Activated CD4-positive, alpha-beta T cell treated with anti-CD3 and anti-CD28 coated beads for 4 hours (primary cell): ENCODE data around the gene TFCP2.

Source experiments
- DNase-seq, 2 donors: peaks; one replicate each; pipeline ENCODE4 v3.0.0-alpha.2; 2020

TFCP2 gene

DNA sequence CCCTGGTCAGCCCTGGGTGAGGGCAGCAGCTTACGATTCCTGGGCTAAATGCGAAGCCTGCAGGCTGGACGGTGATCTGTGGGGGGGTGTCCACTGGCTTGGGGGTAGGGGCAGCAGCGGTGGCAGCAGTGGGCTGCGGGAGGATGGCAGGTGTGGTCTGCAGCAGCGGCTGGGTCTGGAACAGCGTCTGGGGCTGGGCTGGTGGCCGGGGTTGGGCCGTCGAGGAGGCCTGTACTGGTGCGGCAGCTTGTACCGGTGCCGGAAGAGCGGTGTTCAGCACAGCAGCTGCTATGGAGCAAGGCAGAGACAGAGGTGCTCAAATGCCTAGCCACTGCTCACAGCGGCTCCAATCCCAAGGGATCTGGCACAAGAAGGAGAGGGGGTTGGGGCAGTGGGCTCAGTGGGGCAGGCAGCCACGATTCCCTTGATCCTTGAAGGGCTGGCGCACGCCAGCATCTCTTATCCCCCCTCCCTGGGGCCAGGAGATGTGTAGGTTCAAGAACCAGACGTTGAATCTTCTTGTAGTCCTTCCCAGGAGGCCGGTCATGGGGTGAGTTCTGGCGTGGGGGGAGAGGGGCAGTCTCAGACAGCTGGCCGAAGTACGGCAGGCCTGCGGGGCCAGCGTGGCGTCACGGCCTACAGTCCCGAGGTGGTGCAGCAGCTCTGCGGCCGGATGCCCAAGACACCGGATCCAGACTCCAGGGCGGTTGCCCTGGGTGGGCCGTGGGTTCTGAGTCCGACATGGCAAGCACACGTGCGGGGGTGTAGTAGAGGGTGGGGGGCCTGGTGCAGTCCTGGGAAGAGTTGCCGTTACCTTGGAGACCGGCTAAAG, 25.0 kb upstream of the TFCP2 start:
- DNase-seq = no peak

DNA sequence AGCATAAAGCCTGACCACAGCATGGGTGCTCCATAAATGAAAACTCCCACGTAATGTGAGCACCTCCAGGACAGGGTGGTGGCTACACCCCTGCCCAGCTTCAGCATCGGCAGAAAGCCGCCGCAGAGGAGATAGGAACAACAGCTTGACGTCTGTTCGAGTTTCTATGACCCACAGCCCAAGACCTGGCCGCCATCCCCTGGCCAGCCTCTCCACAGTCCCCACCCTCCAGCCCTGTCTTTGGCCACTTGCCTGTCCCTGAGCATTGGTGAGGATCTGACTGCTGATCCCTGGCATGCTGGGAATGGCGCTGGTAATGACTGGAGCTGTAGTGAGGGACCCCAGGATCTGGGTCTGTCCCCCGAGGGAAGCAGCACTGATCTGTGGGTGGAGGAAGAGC, 23.6 kb upstream of the TFCP2 start:
- DNase-seq = no peak

DNA sequence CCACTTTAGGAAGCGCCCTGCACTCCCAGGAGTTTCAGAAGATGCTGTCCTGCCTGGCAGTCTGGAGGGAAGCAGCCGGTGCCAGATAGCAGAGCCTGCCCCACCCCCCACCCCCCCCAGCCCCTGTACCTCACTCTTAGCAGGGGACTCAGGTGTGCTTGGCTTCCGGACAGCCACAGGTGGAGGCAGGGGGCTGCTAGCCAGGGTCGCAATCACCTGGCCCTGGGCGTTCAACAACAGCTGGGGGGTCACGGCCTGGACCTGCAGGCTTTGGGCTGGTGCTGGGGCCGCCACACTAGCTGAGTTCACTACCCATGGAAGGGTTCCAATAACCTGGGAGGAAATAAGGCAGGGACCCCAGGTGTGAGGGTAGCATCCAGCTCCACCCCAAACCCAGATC, 22.9 kb upstream of the TFCP2 start:
- no peak for DNase-seq

DNA sequence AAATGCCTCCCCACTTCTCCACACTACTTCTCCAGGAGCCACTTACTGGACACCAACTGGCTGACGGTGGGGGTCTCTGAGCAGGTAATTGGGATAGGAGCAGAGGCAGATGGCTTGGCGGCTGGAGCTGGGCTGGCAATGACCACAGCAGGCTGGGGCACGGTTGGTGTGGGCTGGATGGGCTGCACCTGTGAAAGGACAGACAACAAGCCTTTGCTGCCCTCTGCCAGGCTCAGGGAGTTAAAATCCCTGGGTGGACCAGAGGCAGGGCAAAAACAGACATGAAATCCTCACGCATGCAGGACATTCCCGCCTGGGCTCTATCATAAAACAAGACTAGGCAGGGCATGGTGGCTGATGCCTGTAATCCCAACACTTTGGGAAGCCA, 19.3 kb upstream of the TFCP2 start:
- DNase-seq = no peak

DNA sequence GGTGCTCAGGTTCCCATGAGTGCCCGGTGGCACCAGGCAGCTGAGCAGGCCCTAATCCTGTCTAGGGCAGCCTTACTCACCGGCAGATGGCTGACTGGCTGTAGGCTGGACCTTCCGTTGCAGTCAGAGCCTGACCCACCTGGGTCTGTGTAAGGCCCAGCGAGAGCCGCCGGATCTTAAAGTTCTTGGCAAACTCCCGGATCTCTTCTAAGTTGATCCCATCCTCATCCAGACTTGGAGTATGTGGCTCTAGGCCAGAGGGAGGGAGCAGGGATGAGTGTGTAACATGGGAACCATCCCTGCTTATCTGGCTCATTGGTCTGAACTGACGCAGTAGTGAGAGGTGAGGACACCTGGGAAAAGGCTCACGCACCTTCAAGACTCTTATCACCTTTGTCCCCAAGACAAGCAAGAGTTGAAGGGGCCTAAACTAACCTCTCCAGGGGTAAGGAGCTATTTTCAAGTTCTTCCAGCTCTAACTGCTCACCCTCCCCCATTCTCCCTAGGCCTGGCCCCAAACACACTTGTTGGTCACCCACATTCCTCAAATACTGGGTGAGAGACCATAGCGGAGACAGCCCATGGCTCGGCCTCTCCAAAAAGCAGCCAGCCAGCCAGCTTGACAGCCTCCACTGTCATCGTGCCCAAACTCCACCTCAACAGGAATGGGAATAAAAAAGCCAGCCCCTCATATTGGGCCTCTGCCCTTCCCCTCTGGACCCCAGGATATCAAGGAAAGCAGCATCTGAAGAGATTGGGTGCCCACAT, 18.8 kb upstream of the TFCP2 start:
- no peak for DNase-seq

DNA sequence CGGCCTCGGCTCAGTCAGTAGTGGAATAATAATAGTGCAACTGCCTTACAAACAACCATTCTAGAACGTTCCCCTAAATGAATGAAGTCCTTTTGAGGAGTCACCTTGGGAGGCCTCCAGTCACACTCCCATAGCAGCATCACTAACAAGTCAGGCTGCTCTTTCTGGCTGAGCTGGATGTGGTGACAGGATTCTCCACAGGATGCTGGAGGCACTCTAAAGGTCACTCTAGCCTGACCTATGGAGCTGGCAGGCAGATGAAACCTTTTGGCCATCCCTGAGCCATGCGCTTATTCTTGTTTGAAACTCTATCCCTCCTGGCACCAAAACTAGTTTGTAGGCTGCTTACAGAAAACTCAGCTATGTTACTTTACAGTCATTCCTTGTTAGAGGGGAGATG, 17.9 kb upstream of the TFCP2 start:
- DNase-seq = no peak

DNA sequence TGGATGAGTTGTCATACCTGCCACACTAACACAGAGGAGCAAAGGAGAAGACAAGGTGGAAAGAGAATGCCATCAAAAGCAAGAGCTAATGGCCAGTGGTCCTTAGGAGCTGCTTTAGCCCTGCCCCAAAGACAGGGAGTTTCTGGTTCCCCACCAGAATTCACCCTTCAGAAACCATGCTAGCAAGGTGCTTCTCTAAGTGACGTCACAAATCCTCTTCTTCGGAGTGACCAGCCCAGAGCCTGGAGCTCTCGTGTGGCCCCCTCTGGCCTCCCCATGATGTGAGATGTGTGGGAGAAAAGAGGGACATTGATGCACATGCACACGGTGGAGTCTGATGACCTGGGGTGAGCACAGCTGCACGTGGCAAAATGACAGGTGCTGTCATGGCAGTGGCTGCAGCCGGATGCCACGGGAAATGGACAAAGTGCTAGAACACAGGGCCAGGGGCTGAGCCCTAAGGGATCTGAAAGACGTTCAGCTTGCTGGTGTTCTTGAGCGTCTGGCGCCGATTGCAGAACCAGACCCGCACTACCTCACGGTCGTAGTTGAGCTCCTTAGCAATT, 16.9 kb upstream of the TFCP2 start:
- DNase-seq = no peak

DNA sequence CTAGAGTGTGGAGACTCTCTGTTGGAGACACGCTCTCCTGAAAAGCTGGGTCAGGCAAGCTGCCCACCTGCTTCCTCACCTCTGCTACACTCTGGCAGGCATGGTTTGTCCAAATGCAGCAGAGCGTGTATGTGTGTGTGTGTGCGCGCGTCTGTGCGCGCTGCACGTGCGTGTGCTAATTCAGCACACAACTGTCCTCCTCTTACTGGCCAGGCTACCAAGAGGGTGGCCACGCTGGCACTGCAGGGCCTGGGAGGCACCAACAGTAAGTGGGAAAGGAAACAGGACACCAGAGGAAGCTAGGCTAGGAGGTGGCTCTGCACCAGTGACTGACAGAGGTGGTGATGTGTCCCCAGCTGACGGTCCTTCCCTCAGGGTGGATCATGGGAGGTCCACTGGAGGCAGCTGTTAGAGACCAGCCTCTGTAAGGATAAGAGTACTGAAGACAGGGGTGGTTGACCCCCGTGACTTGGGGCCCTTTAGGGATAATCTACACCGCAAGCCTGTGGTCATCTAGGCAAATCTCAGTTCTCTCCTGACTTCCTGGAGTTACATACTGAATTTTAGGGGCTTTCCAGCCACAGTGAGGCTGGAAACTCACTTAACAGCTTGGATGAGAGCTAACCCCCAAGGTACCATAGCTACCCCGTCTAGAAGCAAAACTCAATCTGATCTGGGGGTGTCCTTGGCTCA, 15.6 kb upstream of the TFCP2 start:
- DNase-seq = no peak

DNA sequence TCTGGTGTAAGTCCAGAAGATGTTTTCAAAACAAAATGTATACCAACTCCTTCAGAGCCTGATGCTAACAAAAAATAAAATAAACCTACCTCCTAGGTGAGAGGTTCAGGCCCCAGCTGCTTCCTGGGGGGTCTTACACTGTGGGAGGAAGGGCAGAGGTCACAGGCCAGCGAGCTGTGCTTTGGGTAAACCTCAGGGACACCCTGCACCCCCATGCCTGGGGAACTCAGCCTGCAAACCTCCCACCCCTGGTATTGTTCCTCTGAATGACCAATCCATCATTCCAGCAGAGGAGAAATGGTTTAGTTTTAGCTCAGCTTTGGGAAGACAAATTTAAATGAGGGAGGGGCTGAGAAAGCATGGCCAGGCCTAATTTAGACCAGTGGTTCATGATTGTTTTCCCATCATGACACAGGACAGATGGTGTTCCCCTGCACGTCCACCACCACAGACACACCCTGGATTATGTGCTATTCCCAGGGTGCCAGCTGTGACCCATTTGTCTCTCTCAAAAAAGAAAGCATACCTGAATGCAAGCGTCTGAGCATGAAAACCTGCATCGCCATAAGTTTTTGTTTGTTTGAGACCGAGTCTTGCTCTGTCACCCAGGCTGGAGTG, 14.5 kb upstream of the TFCP2 start:
- DNase-seq = no peak

DNA sequence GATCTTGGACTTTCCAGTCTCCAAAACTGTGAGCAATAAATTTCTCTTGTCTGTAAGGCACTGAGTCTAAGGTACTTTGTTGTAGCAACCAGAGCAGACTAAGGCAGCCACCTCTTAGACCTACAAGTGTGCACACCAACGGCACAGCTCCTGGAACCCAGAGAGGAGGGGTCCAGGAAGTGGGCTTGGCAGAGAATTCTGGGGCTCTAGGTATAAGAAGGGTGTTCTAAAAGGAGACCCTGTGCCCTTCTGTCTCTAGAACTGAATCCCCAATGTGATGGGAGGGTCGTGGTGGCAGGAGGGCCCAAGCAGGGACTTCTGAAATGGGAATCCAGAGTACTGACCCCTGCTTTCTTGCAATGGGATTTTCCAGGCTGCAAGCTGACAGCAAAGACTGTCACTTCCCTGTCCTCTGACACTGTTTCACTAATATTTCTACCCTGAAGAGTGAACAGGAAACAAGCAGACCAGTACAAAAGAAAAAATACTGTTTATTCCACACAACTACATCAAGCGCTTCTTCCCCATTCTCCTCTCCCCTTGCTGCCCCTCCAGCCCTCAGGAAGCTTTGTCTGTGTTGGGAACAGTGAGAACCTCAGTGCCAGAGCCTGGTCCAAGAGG, 13.6 kb upstream of the TFCP2 start:
- DNase-seq = no peak

DNA sequence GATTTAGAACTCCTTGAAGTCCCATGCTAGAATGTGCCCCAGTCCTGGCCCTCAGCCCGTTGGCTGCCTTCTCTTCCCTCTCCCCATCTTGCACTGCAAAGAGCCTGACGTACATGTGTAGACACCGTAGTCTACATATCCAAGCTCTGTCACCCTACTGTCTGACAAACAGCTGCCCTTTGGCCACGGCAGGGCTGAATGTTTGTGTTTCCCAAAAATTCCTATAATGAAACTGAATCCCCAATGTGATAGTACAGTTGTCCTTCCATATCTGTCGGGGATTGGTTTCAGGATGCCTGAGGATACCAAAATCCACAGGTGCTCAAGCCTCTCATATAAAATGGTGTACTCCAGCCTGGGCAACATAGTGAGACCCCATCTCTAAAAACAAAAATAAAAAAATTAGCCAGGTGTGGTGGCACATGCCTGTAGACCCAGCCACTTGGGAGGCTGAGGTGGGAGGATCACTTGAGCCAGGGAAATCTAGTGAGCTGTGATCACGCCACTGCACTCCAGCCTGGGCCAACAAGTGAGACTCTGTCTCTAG, 12.3 kb upstream of the TFCP2 start:
- no peak for DNase-seq

DNA sequence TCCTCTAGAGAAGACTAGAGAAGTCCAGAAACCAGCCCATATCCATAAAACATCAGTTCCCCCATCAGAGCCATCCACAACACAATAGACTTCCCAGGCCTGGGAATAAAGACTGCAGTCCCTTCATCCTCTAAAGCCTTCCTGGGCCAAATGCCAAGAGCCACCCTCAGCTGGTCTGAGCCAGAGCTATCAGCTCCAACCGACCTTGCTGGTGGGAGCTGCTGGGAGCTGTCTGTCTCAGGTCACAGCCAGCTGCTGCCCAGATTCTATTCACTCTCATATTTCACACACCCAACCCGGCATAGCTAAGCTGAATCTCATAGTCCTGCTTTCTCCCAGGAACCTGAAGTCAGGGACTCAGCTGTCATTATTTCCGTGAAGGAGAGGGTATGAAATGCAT, 10.9 kb upstream of the TFCP2 start:
- no peak for DNase-seq

DNA sequence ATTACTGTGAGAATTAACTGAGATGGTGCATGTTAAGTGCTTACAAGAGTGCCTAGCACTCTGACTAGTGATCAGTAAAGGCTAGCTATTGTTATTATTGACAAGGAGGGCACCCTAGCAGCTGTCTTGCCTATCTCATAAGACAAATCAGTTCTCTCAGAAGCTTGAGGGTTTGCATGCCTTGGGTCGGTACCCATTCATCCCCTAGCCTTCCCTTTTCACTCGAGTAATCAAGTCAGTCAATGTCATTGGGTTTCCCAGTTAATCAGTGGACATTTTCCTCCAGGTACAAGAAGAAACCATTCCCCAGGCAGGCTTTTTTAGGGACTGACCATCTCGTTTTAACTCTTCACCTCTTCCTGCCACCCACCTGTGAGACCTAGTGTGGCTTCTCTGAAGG, 10.4 kb upstream of the TFCP2 start:
- DNase-seq = no peak

DNA sequence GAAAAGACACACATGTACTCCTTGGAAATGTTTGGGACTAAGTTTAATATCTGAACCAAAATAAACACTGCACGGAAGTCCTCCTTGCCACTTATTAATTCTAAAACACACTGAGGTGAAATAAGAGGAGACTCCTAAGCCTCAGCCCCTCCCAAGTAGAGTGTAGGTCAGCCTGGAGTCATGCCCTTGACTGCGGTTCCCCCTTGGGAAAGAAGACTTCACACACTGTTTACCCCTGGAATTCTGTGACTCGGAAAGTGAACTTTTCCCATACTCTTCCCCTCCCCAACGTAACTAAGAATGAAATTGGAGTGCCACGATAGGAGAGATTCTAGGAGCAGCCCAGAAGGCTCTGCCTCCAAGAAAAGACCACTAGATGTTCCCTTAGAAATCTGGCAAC, 8.6 kb upstream of the TFCP2 start:
- DNase-seq = no peak

DNA sequence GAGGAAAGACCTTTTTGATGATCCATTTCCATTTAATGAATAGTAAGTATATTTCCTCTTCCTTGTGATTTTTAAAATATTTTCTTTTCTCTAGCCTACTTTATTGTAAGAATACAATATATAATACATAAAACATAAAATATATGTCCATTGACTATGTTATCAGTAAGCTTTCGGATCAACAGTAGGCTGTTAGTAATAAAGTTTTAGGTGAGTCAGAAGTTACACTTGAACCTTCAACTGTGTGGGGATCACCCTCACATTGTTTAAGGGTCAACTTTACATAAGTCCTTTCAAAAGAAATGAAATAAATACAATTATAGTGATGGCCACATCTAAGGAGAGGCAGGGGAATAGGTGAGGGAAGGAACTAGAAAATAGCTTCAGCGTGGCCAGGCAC, 5.0 kb upstream of the TFCP2 start:
- DNase-seq = no peak

DNA sequence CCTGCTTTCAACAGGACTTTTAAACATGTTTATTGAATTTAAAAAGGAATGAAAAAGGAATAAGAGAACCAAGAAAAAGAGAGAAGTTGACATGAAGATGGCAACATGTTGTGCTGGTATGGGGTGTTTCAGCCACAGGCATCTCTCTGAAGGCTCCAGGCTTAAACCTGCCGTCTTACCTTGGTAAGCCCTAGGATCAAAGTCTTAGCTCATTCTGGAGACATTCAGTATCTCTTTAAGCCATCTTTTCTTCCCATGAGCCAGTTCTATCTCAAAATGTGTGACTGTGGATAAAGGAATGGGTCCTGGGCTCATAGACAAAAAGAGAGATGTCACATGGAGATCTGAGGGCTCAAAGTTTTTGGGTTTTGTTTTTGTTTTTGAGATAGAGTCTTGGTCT, 1.6 kb upstream of the TFCP2 start:
- no peak for DNase-seq

DNA sequence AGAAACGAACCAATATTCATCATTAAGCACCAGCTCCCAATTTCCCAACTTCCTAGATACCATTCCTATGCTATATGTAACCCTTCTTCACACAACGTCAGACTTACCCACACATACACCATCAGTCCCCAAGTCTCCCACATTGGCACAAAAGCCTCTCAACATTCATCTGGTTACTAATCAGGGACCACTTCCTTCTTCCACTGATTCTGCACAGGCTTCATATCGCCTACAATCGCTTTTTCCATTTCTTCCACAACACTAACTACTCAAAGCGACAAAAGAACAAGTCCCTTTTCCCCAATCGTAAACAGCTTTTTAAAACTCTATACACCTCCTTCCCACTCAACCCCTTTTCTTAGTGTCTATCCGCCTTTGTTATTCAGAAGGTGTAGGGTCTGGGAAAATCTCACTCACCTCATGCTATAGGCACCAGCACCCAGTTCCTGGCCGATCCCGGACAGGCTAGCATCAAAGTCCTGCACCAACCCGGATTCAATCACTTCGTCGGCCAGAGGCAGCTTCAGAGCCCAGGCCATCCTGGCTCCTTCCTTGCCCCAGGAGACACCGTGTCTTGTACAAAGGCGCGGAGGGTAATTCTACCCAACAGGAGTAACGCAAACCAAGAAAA, 936 bp downstream of the TFCP2 start:
- peak in 1 of 2 donors; percentile 3 for DNase-seq

DNA sequence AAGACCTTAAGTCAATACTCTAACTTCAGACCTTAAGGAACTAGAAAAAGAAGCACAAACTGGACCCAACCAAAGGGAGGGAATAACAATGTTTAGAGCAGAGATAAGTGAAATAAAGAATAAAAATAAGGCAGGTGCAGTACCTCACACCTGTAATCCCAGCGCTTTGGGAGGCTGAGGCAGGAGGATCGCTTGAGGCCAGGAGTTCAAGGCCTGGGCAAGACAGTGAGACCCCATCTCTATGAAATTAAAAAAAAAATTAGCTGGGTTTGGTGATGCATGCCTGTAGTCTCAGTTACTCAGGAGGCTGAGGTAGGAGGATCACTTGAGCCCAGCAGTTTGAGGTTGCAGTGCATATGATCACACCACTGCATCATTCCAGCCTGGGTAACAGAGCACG, 9.1 kb downstream of the TFCP2 start:
- DNase-seq = no peak

DNA sequence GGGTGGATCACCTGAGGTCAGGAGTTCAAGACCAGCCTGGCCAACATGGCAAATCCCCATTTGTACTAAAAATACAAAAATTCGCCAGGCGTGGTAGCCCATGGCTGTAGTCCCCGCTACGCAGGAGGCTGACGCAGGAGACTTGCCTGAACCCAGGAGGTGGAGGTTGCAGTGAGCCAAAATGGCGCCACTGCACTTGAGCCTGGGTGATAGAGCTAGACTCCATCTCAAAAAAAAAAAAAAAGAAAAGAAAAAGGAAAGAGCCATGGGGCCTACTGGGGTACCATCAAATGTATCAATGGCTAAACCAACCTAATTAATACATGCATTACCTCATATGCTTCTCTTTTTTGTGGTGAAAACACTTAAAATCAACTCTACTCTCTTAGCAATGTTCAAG, 10.7 kb downstream of the TFCP2 start:
- DNase-seq = no peak

DNA sequence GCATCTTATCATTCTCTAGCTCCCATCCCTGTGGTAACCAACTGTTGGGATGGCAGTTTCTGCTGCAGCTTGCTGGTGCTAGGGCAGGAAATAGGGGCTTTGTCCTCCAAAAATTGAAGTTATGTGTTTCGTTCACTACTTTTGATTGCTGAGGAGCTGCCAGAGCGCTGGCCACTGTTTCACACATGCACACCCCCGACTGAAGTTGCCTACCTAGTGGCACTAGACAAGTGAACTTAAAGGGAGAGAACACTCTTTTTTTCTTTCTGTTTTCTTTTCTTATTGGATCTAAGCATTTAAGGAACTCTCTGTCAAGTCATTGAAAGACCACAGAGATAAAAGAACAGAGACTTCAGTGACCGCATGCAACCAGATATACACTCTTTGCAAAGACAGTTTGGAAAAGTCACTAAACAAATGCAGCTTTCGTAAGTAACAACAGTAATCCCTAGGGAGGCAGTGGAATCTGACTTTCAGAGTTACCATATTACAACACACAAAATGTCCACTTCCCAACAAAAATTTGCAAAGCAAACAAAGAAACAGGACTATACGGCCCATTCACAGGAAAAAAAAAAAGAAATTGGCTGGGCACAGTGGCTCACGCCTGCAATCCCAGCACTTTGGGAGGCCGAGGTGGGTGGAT, 12.0 kb downstream of the TFCP2 start:
- DNase-seq = no peak

DNA sequence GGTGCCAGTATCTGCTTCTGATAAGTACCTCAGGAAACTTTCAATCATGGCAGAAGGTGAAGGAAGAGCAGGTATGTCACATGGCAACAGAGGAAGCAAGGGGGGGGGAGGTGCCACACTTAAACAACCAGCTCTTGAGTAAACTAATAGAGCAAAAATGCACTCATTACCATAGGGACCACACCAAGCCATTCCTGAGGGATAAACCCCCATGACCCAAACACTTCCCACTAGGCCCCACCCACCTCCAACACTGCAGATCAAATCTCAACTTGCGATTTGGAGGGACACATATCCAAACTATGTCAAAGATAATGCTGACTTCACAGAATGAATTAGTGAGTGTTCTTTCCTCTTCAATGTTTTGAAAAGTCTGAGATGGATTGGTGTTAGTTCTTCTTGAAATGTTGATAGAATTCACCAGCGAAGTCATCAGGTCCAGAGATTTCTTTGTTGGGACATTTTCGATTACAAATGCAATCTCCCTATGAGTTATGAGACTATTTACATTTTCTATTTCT, 16.6 kb downstream of the TFCP2 start:
- DNase-seq = no peak
